ENCODE results near the gene AOPEP.

Gene AOPEP

GRCh38 chr9:95104581-95104960 is 378.1 kb downstream of the AOPEP start:
- Histone ChIP-seq H3K27ac (ENCODE audit: insufficient read depth, low read depth, low read length, poor library complexity, severe bottlenecking) (no peak overlapping the region), H3K36me3 (ENCODE audit: control insufficient read depth, insufficient read depth, low read length) (no peaks in the 10 kb centered on the region), H3K9me3 (ENCODE audit: control insufficient read depth, low read length) (no peaks in the 10 kb centered on the region), H3K27me3 (ENCODE audit: control insufficient read depth, insufficient read depth, low read length, poor library complexity, severe bottlenecking) (no peaks in the 10 kb centered on the region), H3K4me3 (ENCODE audit: insufficient read depth, low read depth, low read length) (no peak overlapping the region), H3K4me1 (ENCODE audit: control insufficient read depth, insufficient read depth, low read length) (no peaks in the 10 kb centered on the region)
- WGBS, 2 experiments = 91 to 93% methylated on average over 8 of the region's 8 CpGs

GRCh38 chr9:95104980-95105379 is 378.5 kb downstream of the AOPEP start:
- no peak overlapping the region for H3K27ac ChIP-seq (ENCODE audit: insufficient read depth, low read depth, low read length, poor library complexity, severe bottlenecking)
- H3K27me3 ChIP-seq (ENCODE audit: control insufficient read depth, insufficient read depth, low read length, poor library complexity, severe bottlenecking) = no peaks in the 10 kb centered on the region
- 94 to 97% methylated on average over 12 of the region's 12 CpGs for WGBS, 2 experiments
- H3K36me3 ChIP-seq (ENCODE audit: control insufficient read depth, insufficient read depth, low read length) = no peaks in the 10 kb centered on the region
- no peaks in the 10 kb centered on the region for H3K4me1 ChIP-seq (ENCODE audit: control insufficient read depth, insufficient read depth, low read length)
- H3K9me3 ChIP-seq (ENCODE audit: control insufficient read depth, low read length) = no peaks in the 10 kb centered on the region
- no peak overlapping the region for H3K4me3 ChIP-seq (ENCODE audit: insufficient read depth, low read depth, low read length)

GRCh38 chr9:95105519-95106287 is 379.2 kb downstream of the AOPEP start:
- 92 to 94% methylated on average over 13 of the region's 13 CpGs for WGBS, 2 experiments
- H3K27me3 ChIP-seq (ENCODE audit: control insufficient read depth, insufficient read depth, low read length, poor library complexity, severe bottlenecking) = no peaks in the 10 kb centered on the region
- H3K4me3 ChIP-seq (ENCODE audit: insufficient read depth, low read depth, low read length) = no peak overlapping the region
- H3K36me3 ChIP-seq (ENCODE audit: control insufficient read depth, insufficient read depth, low read length) = no peaks in the 10 kb centered on the region
- no peak overlapping the region for H3K27ac ChIP-seq (ENCODE audit: insufficient read depth, low read depth, low read length, poor library complexity, severe bottlenecking)
- H3K9me3 ChIP-seq (ENCODE audit: control insufficient read depth, low read length) = no peaks in the 10 kb centered on the region
- no peaks in the 10 kb centered on the region for H3K4me1 ChIP-seq (ENCODE audit: control insufficient read depth, insufficient read depth, low read length)

- Histone ChIP-seq H3K4me1 (ENCODE audit: control insufficient read depth, insufficient read depth, low read length) (no peaks in the 10 kb centered on the region), H3K27ac (ENCODE audit: insufficient read depth, low read depth, low read length, poor library complexity, severe bottlenecking) (no peak overlapping the region), H3K9me3 (ENCODE audit: control insufficient read depth, low read length) (no peaks in the 10 kb centered on the region), H3K27me3 (ENCODE audit: control insufficient read depth, insufficient read depth, low read length, poor library complexity, severe bottlenecking) (no peaks in the 10 kb centered on the region), H3K4me3 (ENCODE audit: insufficient read depth, low read depth, low read length) (no peak overlapping the region), H3K36me3 (ENCODE audit: control insufficient read depth, insufficient read depth, low read length) (no peaks in the 10 kb centered on the region)
- WGBS, 2 experiments = 93 to 95% methylated on average over 18 of the region's 18 CpGs
Measured at GRCh38 chr9:95107001-95107749, 380.7 kb downstream of the AOPEP start.

GRCh38 chr9:95107976-95108375 is 381.5 kb downstream of the AOPEP start:
- H3K27ac ChIP-seq (ENCODE audit: insufficient read depth, low read depth, low read length, poor library complexity, severe bottlenecking) = no peak overlapping the region
- H3K36me3 ChIP-seq (ENCODE audit: control insufficient read depth, insufficient read depth, low read length) = no peaks in the 10 kb centered on the region
- 93 to 96% methylated on average over 14 of the region's 14 CpGs for WGBS, 2 experiments

GRCh38 chr9:95108777-95109176 is 382.3 kb downstream of the AOPEP start:
- H3K4me3 ChIP-seq (ENCODE audit: insufficient read depth, low read depth, low read length) = no peak overlapping the region
- 91 to 92% methylated on average over 5 of the region's 5 CpGs for WGBS, 2 experiments
- no peaks in the 10 kb centered on the region for H3K27me3 ChIP-seq (ENCODE audit: control insufficient read depth, insufficient read depth, low read length, poor library complexity, severe bottlenecking)
- H3K4me1 ChIP-seq (ENCODE audit: control insufficient read depth, insufficient read depth, low read length) = no peaks in the 10 kb centered on the region
- no peak overlapping the region for H3K27ac ChIP-seq (ENCODE audit: insufficient read depth, low read depth, low read length, poor library complexity, severe bottlenecking)
- no peaks in the 10 kb centered on the region for H3K9me3 ChIP-seq (ENCODE audit: control insufficient read depth, low read length)
- no peaks in the 10 kb centered on the region for H3K36me3 ChIP-seq (ENCODE audit: control insufficient read depth, insufficient read depth, low read length)

More at GRCh38 chr9:95107976-95108375, 381.5 kb downstream of the AOPEP start:
- H3K27me3 ChIP-seq (ENCODE audit: control insufficient read depth, insufficient read depth, low read length, poor library complexity, severe bottlenecking) = no peaks in the 10 kb centered on the region
- no peaks in the 10 kb centered on the region for H3K4me1 ChIP-seq (ENCODE audit: control insufficient read depth, insufficient read depth, low read length)
- no peak overlapping the region for H3K4me3 ChIP-seq (ENCODE audit: insufficient read depth, low read depth, low read length)
- no peaks in the 10 kb centered on the region for H3K9me3 ChIP-seq (ENCODE audit: control insufficient read depth, low read length)

- H3K4me1 ChIP-seq (ENCODE audit: control insufficient read depth, insufficient read depth, low read length) = no peaks in the 10 kb centered on the region
- WGBS, 2 experiments = 93 to 95% methylated on average over 8 of the region's 8 CpGs
- no peaks in the 10 kb centered on the region for H3K36me3 ChIP-seq (ENCODE audit: control insufficient read depth, insufficient read depth, low read length)
- H3K27ac ChIP-seq (ENCODE audit: insufficient read depth, low read depth, low read length, poor library complexity, severe bottlenecking) = no peak overlapping the region
- no peak overlapping the region for H3K4me3 ChIP-seq (ENCODE audit: insufficient read depth, low read depth, low read length)
- no peaks in the 10 kb centered on the region for H3K9me3 ChIP-seq (ENCODE audit: control insufficient read depth, low read length)
- H3K27me3 ChIP-seq (ENCODE audit: control insufficient read depth, insufficient read depth, low read length, poor library complexity, severe bottlenecking) = no peaks in the 10 kb centered on the region
Measured at GRCh38 chr9:95109456-95109855, 383.0 kb downstream of the AOPEP start.

- no peaks in the 10 kb centered on the region for H3K36me3 ChIP-seq (ENCODE audit: control insufficient read depth, insufficient read depth, low read length)
- 96% methylated on average over 14 of the region's 14 CpGs for WGBS, 2 experiments
- no peak overlapping the region for H3K4me3 ChIP-seq (ENCODE audit: insufficient read depth, low read depth, low read length)
- H3K27ac ChIP-seq (ENCODE audit: insufficient read depth, low read depth, low read length, poor library complexity, severe bottlenecking) = no peak overlapping the region
- H3K4me1 ChIP-seq (ENCODE audit: control insufficient read depth, insufficient read depth, low read length) = no peaks in the 10 kb centered on the region
- no peaks in the 10 kb centered on the region for H3K27me3 ChIP-seq (ENCODE audit: control insufficient read depth, insufficient read depth, low read length, poor library complexity, severe bottlenecking)
- H3K9me3 ChIP-seq (ENCODE audit: control insufficient read depth, low read length) = no peaks in the 10 kb centered on the region
Measured at GRCh38 chr9:95110921-95111525, 384.5 kb downstream of the AOPEP start.

- Histone ChIP-seq H3K27ac (ENCODE audit: insufficient read depth, low read depth, low read length, poor library complexity, severe bottlenecking) (no peak overlapping the region), H3K9me3 (ENCODE audit: control insufficient read depth, low read length) (no peaks in the 10 kb centered on the region), H3K27me3 (ENCODE audit: control insufficient read depth, insufficient read depth, low read length, poor library complexity, severe bottlenecking) (no peaks in the 10 kb centered on the region), H3K4me3 (ENCODE audit: insufficient read depth, low read depth, low read length) (no peak overlapping the region), H3K36me3 (ENCODE audit: control insufficient read depth, insufficient read depth, low read length) (no peaks in the 10 kb centered on the region), H3K4me1 (ENCODE audit: control insufficient read depth, insufficient read depth, low read length) (no peaks in the 10 kb centered on the region)
- 95 to 96% methylated on average over 11 of the region's 11 CpGs for WGBS, 2 experiments
Measured at GRCh38 chr9:95111716-95112115, 385.2 kb downstream of the AOPEP start.
